CD4-positive, CD25-positive, alpha-beta regulatory T cell (primary cell): ENCODE results near the gene PMVK. TPM values are rescaled to one million over a fixed set of nuclear protein-coding genes. Genes with fewer than 3 reads are reported as not detected.

Source experiments
- ATAC-seq, 2 donors: fragments of 150-1000 bp; cut with Tn5 transposase; one replicate each; pipeline ENCODE4 v1.10.0; 2021; ENCODE audit warnings: low read depth in 2 of 2, moderate number of reproducible peaks in 2 of 2, moderate library complexity in 1 of 2
- DNase-seq, 3 donors: peaks; one replicate each; pipeline versions ENCODE4 v3.0.0 to v3.0.0-alpha.2; 2012 to 2022; ENCODE audit warnings: mixed read lengths in 1 of 3
- H3K27ac ChIP-seq: one replicate; pipeline ENCODE4 v1.7.0; 2013; ENCODE audit warnings: mild to moderate bottlenecking, low read length; ENCODE audit not compliant: insufficient read depth, poor library complexity, severe bottlenecking
- H3K27me3 ChIP-seq: one replicate; pipeline ENCODE4 v1.7.0; 2013; ENCODE audit warnings: low read length; ENCODE audit not compliant: control insufficient read depth, insufficient read depth
- H3K36me3 ChIP-seq: one replicate; pipeline ENCODE4 v1.7.0; 2013; ENCODE audit warnings: mild to moderate bottlenecking, low read length, moderate library complexity; ENCODE audit not compliant: control insufficient read depth, insufficient read depth
- H3K4me1 ChIP-seq: 2 replicates; pipeline ENCODE4 v1.7.0; 2013; ENCODE audit warnings: mild to moderate bottlenecking, low read length; ENCODE audit not compliant: insufficient read depth, control insufficient read depth, poor library complexity, severe bottlenecking
- H3K4me3 ChIP-seq: one replicate; pipeline ENCODE4 v1.7.0; 2013; ENCODE audit warnings: low read depth, mild to moderate bottlenecking, low read length, moderate library complexity
- H3K9me3 ChIP-seq, 2 experiments: 1 replicate in 1 of 2; 2 replicates in 1 of 2; pipeline ENCODE4 v1.7.0; 2013; ENCODE audit warnings: low read length in 2 of 2, mild to moderate bottlenecking in 1 of 2, moderate library complexity in 1 of 2; ENCODE audit not compliant: control insufficient read depth in 2 of 2
- H3K27ac Mint-ChIP-seq, 3 donors: one replicate each; pipeline ENCODE4 v1.8.0; 2020 to 2022; ENCODE audit warnings: mild to moderate bottlenecking in 3 of 3, mixed read lengths in 3 of 3, moderate library complexity in 2 of 3
- H3K27me3 Mint-ChIP-seq: one replicate; pipeline ENCODE4 v1.8.0; 2022; ENCODE audit warnings: mild to moderate bottlenecking, mixed read lengths
- H3K36me3 Mint-ChIP-seq: one replicate; pipeline ENCODE4 v1.8.0; 2020; ENCODE audit warnings: mixed read lengths
- H3K4me1 Mint-ChIP-seq, 4 donors: one replicate each; pipeline ENCODE4 v1.8.0; 2020 to 2022; ENCODE audit warnings: mixed read lengths in 4 of 4, mild to moderate bottlenecking in 1 of 4
- H3K4me3 Mint-ChIP-seq, 4 donors: one replicate each; pipeline ENCODE4 v1.8.0; 2020 to 2022; ENCODE audit warnings: mild to moderate bottlenecking in 4 of 4, mixed read lengths in 4 of 4, moderate library complexity in 3 of 4
- H3K9me3 Mint-ChIP-seq, 7 donors: one replicate each; pipeline ENCODE4 v1.8.0; 2020 to 2022; ENCODE audit warnings: mixed read lengths in 7 of 7, mild to moderate bottlenecking in 3 of 7, moderate library complexity in 2 of 7
- polyA plus RNA-seq, 4 donors: library from polyadenylated mRNA; unstranded; fragments of 300-500 nt; fragmentation: Illumina TruSeq; gene quantifications; one replicate each; pipeline ENCODE4 v1.2.3, GENCODE V29; 2021
- total RNA-seq: library from RNA; stranded (reverse); gene quantifications from one replicate; pipeline ENCODE4 v1.2.3, GENCODE V29; 2022

Gene PMVK
- total and polyA plus RNA-seq, 5 donors from 2014 or later: 19.1 to 76.9 (median 56.7) TPM

DNA sequence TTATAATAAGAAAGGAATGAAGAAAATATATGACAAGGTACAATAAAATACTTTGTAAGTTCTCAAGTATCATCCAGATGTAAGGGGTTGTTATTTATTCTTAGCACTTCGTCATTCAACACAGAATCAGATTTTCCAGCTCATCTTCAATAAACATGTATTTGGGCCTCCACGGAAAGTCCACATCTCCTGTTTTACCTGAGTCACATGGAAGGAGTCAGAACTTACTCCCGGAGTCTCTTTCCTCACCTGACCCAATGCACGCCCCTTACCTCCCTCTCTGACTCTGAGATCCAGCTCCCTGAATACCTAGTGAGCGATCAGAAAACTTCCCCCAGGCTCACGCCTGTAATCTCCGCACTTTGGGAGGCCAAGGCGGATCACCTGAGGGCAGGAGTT lies 1.5 kb upstream of the PMVK start:
- peak overlapping the region; percentile 94 for H3K4me3 ChIP-seq
- no peak for ATAC-seq
- H3K36me3 Mint-ChIP-seq: no peaks in the 10 kb centered on the region
- H3K4me1 ChIP-seq: peaks cover 61% of the 10 kb centered on the region
- H3K4me1 Mint-ChIP-seq: peaks cover 14 to 81% (median 45%) of the 10 kb centered on the region in 4 donors
- peak overlapping the region; percentile 99 to 100 (median 99) for H3K27ac Mint-ChIP-seq
- H3K9me3 Mint-ChIP-seq: peaks cover 0 to 3% (median 0%) of the 10 kb centered on the region in 7 donors
- no peaks in the 10 kb centered on the region for H3K27me3 ChIP-seq
- no peaks in the 10 kb centered on the region for H3K9me3 ChIP-seq
- H3K27ac ChIP-seq: peak overlapping the region; percentile 99
- no peak for DNase-seq
- peak overlapping the region; percentile 85 to 98 (median 93) for H3K4me3 Mint-ChIP-seq
- no peaks in the 10 kb centered on the region for H3K36me3 ChIP-seq
- H3K27me3 Mint-ChIP-seq: no peaks in the 10 kb centered on the region

DNA sequence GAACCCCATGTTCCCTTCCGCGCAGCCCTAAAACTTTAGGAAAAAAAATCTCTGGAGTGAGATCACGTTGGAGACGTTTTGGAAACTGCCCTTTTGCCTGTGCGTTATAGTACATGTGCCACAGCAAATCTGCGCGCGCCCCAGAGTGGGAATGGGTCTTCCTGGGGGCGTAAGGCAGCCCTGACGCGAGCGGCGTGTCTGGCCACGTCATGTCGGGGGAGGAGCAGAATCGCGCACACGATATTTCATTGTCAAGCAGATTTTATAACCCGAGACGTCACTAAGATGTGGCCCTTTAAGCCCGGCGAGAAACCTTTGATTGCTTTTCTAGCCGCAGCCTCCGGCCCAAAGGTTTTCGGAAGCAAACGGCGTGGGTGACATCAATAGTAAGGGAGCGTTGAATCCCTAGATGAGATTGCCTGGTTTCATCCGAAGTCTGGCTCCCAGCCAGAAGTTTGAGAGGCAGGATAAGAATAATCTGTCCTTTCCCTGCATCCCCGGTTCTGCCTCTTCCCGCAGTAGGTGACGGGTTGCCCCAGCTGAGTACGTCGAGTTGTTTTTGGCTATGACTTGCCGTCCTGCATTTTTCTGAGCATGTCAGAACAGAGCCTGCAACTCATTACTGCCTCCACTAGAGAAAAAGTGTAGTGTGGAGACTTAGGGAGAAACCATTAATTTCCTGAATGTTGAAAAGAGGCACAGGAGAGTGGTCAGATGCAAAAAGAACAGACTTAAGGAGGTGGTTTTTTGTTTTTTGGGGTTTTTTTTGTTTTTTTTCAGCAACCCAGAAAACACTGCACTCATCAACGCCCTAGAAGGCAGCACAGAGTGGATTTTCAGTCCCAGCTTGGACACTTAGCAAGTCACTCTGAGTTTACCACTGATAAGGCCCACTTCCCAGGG lies 817 bp upstream of the PMVK start:
- Mint-ChIP-seq H3K4me3 (peak overlapping the region; percentile 85 to 98 (median 93)), H3K27ac (peak overlapping the region; percentile 99 to 100 (median 99)), H3K27me3 (no peaks in the 10 kb centered on the region), H3K36me3 (no peaks in the 10 kb centered on the region), H3K4me1 (peaks cover 10 to 80% (median 40%) of the 10 kb centered on the region in 4 donors), H3K9me3 (peaks cover 0 to 2% (median 0%) of the 10 kb centered on the region in 7 donors)
- Histone ChIP-seq H3K27ac (peak overlapping the region; percentile 99), H3K27me3 (no peaks in the 10 kb centered on the region), H3K4me3 (peak overlapping the region; percentile 94), H3K4me1 (peaks cover 55% of the 10 kb centered on the region), H3K36me3 (no peaks in the 10 kb centered on the region), H3K9me3 (no peaks in the 10 kb centered on the region)
- ATAC-seq: peak; percentile 73 to 77
- DNase-seq: peak; percentile 89 to 98 (median 97)

DNA sequence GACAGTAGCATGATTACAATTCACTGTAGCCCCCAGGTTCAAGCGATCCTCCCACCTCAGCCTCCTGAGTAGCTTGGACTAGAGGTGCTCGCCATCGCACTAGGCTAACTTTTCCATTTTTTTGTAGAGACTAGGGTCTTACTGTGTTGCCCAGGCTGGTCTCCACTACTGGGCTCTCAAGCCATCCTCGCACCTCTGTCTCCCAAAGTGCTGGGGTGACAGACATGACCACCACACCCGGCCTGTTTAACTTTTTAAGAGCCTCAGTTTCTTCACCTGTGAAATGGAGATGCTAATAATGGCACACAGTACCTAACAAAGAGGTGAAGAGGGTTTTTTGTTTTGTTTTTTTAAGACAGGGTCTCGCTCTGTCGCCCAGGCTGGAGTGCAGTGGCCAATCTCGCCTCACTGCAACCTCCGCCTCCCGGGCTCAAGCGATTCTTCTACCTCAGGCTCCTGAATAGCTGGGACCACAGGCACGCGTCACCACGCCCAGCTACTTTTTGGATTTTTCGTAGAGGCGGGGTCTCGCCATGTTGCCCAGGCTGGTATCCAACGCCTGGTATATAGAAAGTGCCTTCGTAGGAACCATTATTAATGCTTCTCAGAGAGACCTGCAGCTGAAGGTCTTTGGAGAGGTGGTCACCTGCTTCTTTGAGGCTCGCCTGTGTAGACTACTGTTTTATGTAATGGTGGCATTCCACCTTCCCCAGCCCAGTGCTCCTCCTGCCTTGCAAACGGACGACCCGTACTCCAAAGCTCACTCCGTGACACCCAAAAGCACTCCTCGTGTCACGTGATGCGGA lies 567 bp downstream of the PMVK start:
- ATAC-seq: no peak
- Histone ChIP-seq H3K36me3 (peaks cover 8% of the 10 kb centered on the region), H3K4me3 (peak overlapping the region; percentile 94), H3K4me1 (peaks cover 41% of the 10 kb centered on the region), H3K27me3 (no peaks in the 10 kb centered on the region), H3K9me3 (no peaks in the 10 kb centered on the region), H3K27ac (peak overlapping the region; percentile 99)
- Mint-ChIP-seq H3K27ac (peak overlapping the region; percentile 99 to 100 (median 99)), H3K4me3 (peak overlapping the region; percentile 85 to 98 (median 93)), H3K27me3 (no peaks in the 10 kb centered on the region), H3K36me3 (peaks cover 2% of the 10 kb centered on the region), H3K9me3 (no peaks in the 10 kb centered on the region), H3K4me1 (peaks cover 9 to 68% (median 32%) of the 10 kb centered on the region in 4 donors)
- no peak for DNase-seq

DNA sequence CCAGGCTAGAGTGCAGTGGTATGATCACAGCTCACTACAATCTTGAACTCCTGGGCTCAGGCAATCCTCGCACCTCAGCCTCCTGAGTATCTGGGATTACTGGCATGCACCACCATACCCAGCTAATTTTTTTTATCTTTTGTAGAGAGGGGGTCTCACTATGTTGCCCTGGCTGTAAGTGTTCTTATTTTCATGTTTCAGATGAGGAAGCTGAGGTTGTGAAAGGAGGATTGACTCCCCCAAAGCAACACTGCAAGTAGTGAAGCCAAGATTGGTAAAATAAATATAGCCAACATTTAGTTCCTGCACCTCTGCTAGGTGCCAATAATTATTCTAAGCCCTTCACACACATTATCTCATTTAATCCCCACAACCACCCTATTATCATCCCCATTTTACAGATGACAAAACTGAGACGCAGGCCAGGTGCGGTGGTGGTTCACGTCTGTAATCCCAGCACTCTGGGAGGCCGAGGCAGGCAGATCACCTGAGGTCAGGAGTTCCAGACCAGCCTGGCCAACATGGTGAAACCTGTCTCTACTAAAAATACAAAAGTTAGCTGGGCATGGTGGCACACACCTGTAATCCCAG lies 2.1 kb downstream of the PMVK start:
- Histone ChIP-seq H3K9me3 (no peaks in the 10 kb centered on the region), H3K4me1 (peaks cover 28% of the 10 kb centered on the region), H3K4me3 (no peak overlapping the region), H3K27me3 (no peaks in the 10 kb centered on the region), H3K36me3 (peaks cover 14% of the 10 kb centered on the region), H3K27ac (peak overlapping the region; percentile 10)
- Mint-ChIP-seq H3K9me3 (no peaks in the 10 kb centered on the region), H3K4me1 (peaks cover 6 to 57% (median 24%) of the 10 kb centered on the region in 4 donors), H3K36me3 (peaks cover 6% of the 10 kb centered on the region), H3K4me3 (peak overlapping the region; percentile 60 to 98 (median 86)), H3K27ac (peak overlapping the region in 1 of 3 donors; percentile 99), H3K27me3 (no peaks in the 10 kb centered on the region)
- no peak for DNase-seq
- ATAC-seq: no peak

DNA sequence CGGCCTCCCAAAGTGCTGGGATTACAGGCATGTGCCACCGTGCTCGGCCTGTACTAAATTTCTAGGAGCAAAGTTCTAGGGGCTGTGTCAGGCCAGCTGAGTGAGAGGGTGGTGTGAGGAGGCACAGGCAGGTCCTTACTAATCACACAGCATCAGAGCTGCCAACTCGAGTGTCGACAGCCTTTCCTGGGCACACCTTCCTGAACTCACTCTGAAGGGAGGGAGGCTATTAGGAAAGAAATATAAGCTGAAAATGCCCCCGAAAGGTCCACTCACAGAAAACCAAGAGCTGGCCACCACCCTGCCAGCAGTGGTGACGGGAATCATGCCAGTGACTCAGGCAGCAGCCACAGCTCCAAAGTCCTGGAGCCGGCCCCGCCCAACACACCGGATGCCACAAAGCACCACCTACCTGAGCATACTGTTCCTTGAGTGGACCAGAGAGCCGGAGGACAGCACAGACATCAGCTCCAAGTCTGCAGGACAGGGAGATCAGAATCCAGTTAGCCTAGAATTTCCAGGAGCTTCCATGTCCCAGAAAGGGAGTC lies 4.5 kb downstream of the PMVK start:
- no peak for ATAC-seq
- H3K36me3 Mint-ChIP-seq: peaks cover 20% of the 10 kb centered on the region
- Histone ChIP-seq H3K27ac (no peak overlapping the region), H3K9me3 (no peaks in the 10 kb centered on the region), H3K27me3 (no peaks in the 10 kb centered on the region), H3K4me3 (no peak overlapping the region), H3K4me1 (peaks cover 12% of the 10 kb centered on the region), H3K36me3 (peaks cover 29% of the 10 kb centered on the region)
- H3K27ac Mint-ChIP-seq: no peak overlapping the region
- H3K9me3 Mint-ChIP-seq: no peaks in the 10 kb centered on the region
- no peaks in the 10 kb centered on the region for H3K27me3 Mint-ChIP-seq
- H3K4me1 Mint-ChIP-seq: peaks cover 6 to 40% (median 12%) of the 10 kb centered on the region in 4 donors
- H3K4me3 Mint-ChIP-seq: peak overlapping the region in 1 of 4 donors; percentile 63
- DNase-seq: no peak

DNA sequence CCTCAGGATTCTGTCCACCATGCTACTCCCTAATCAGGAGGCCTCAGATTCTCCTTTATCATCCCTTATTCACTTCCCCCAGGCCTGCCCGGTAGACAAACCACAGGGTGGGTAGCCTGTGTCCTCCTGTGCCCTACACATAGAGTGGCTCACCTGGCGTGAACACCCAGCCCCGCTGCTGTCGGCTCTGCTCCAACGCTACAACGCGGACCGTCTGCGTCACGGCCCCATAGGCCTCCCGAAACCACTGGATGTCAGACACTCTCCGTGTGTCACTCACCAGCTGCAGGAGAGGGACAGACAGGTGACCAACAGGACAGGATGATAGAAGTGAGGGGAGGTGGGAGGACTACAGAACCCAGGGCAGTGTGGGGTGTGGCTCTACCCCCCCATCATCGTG lies 10.3 kb downstream of the PMVK start:
- Mint-ChIP-seq H3K9me3 (no peaks in the 10 kb centered on the region), H3K27me3 (no peaks in the 10 kb centered on the region), H3K36me3 (peaks cover 43% of the 10 kb centered on the region), H3K4me1 (peaks cover 0 to 16% (median 5%) of the 10 kb centered on the region in 4 donors), H3K4me3 (no peak overlapping the region), H3K27ac (peak overlapping the region in 1 of 3 donors; percentile 33)
- ATAC-seq: no peak
- Histone ChIP-seq H3K27me3 (no peaks in the 10 kb centered on the region), H3K36me3 (peaks cover 64% of the 10 kb centered on the region), H3K27ac (no peak overlapping the region), H3K9me3 (no peaks in the 10 kb centered on the region), H3K4me1 (peaks cover 3% of the 10 kb centered on the region), H3K4me3 (no peak overlapping the region)
- no peak for DNase-seq
